Omental fat pad (tissue), 4 donors: ENCODE measurements around the gene GSE1. TPM values are rescaled to one million over a fixed set of nuclear protein-coding genes. Genes with fewer than 3 reads are reported as not detected.

Source experiments
- ATAC-seq: fragments of 150-250 bp; one replicate; pipeline ENCODE4 v1.9.1; 2016; ENCODE audit warnings: mild to moderate bottlenecking, moderate library complexity; ENCODE audit not compliant: low FRiP score
- DNase-seq: peaks from one replicate; pipeline ENCODE4 v3.0.0-alpha.2; 2019; ENCODE audit warnings: low spot score
- total RNA-seq, 4 donors: library from RNA; depleted of rRNA; stranded (reverse); fragments of >200 nt; gene quantifications; one replicate each; pipeline ENCODE4 v1.1.0, GENCODE V29; 2016
- TF ChIP-seq, protein P1 (sequence below), 3 donors: fragments of 450-650 bp; IDR thresholded peaks; one replicate each; pipeline ENCODE4 v1.5.1; 2016 to 2017; ENCODE audit warnings: antibody characterized with exemption in 3 of 3, mild to moderate bottlenecking in 3 of 3, moderate library complexity in 2 of 3

The GSE1 gene
- total RNA-seq, 4 donors from 2014 or later = 50.9 to 181 (median 90.9) TPM

DNA sequence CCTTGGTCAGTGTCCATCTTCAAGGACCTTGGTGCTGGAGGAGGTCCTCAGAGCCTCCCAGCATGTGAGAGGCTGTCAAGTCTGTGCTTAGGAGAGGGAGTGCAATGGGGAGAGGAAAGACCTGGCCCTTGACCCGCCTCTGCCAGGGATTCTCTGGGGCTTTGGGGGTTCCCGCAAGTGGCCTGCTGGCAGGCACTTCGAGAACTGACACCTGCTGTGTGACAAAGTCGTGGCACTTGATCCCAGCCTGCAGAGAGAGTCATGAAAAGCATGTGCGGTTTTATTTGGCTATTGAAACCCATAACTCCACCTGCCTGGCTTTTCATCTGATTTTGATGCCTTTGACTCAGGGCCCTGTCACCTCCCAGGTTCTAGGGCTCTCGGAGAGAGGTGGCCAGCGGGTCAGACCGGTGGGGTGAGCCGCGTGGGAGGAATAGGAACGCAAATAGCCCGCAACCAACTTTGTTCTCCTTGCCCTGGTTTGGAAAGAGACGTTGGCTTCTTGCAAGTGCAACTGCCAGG, 42.8 kb upstream of the GSE1 start:
- ATAC-seq (no peak), DNase-seq (no peak)
- TF ChIP-seq, protein P1, sequence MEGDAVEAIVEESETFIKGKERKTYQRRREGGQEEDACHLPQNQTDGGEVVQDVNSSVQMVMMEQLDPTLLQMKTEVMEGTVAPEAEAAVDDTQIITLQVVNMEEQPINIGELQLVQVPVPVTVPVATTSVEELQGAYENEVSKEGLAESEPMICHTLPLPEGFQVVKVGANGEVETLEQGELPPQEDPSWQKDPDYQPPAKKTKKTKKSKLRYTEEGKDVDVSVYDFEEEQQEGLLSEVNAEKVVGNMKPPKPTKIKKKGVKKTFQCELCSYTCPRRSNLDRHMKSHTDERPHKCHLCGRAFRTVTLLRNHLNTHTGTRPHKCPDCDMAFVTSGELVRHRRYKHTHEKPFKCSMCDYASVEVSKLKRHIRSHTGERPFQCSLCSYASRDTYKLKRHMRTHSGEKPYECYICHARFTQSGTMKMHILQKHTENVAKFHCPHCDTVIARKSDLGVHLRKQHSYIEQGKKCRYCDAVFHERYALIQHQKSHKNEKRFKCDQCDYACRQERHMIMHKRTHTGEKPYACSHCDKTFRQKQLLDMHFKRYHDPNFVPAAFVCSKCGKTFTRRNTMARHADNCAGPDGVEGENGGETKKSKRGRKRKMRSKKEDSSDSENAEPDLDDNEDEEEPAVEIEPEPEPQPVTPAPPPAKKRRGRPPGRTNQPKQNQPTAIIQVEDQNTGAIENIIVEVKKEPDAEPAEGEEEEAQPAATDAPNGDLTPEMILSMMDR (IDR thresholded peaks at IDR 0.05) = no peak

GRCh38 chr16:85570735-85571562, 42.2 kb upstream of the GSE1 start:
- no peak for ATAC-seq
- DNase-seq = no peak
- TF ChIP-seq, protein P1 (IDR thresholded peaks at IDR 0.05) = no peak

- DNase-seq (no peak), ATAC-seq (no peak)
- TF ChIP-seq, protein P1 (IDR thresholded peaks at IDR 0.05) = no peak
Observed at GRCh38 chr16:85571563-85571812, 41.6 kb upstream of the GSE1 start.

DNA sequence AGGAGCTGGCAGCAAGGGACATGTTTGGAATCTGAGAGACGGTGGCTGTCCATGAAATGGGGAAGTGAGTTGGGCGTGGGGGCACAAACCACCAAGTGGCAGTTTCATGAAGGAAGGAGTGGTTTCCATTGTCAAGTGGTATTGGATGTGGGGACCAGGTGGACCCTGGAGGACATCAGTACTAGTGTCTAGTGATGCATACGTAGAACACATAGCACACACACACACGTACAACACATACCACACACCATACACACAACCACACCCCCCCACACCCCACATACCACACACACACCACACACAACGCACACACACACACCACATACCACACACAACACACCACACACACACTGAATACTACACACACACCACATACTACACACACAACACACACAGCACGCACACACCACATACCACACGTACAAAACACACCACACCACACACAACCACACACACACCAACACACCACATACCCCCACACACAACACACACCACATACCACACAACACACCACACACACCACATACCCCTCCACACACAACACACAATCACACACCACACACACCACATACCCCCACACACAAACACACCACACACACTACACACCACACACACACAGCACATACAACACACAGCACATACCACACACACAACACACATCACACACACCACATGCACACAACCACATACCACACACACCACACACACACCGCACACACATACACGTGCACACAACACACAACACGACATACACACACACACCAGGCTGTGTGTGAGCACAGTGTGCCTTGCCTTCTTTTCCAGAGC, 41.1 kb upstream of the GSE1 start:
- ATAC-seq (no peak), DNase-seq (no peak)
- TF ChIP-seq, protein P1 (IDR thresholded peaks at IDR 0.05) = no peak

GRCh38 chr16:85573045-85573695, 40.0 kb upstream of the GSE1 start:
- no peak for DNase-seq
- TF ChIP-seq, protein P1 (IDR thresholded peaks at IDR 0.05) = no peak
- no peak for ATAC-seq

GRCh38 chr16:85573696-85574641, 39.2 kb upstream of the GSE1 start:
- TF ChIP-seq, protein P1 (IDR thresholded peaks at IDR 0.05) = no peak
- DNase-seq (no peak), ATAC-seq (peak; percentile 19)
